GM19099 (cell line): Measurements from ENCODE around the gene TENM3.

Experiments used
- POLR2A ChIP-seq: IDR thresholded peaks from 3 replicates; pipeline ENCODE4 v1.6.1; 2011; ENCODE audit warnings: low read depth; ENCODE audit not compliant: insufficient read length; ENCODE audit errors: extremely low read depth

TENM3 gene

GRCh38 chr4:182257503-182257902 lies 14.3 kb downstream of the TENM3 start:
- no peak for TF ChIP-seq POLR2A

GRCh38 chr4:182258441-182259000 lies 15.3 kb downstream of the TENM3 start:
- no peak for TF ChIP-seq POLR2A

- no peak for TF ChIP-seq POLR2A
These were observed 18.5 kb downstream of the TENM3 start for GRCh38 chr4:182261651-182262223.

GRCh38 chr4:182263562-182263961 lies 20.4 kb downstream of the TENM3 start:
- no peak for TF ChIP-seq POLR2A

- no peak for TF ChIP-seq POLR2A
These were observed 21.0 kb downstream of the TENM3 start for GRCh38 chr4:182264139-182264752.

- no peak for TF ChIP-seq POLR2A
These were observed 22.7 kb downstream of the TENM3 start for GRCh38 chr4:182265881-182266280.

GRCh38 chr4:182267048-182267447 lies 23.8 kb downstream of the TENM3 start:
- no peak for TF ChIP-seq POLR2A

GRCh38 chr4:182268966-182269365 lies 25.8 kb downstream of the TENM3 start:
- no peak for TF ChIP-seq POLR2A

- TF ChIP-seq POLR2A: no peak
These were observed 28.5 kb downstream of the TENM3 start for GRCh38 chr4:182271731-182272130.

GRCh38 chr4:182272151-182272550 lies 28.9 kb downstream of the TENM3 start:
- TF ChIP-seq POLR2A: no peak

GRCh38 chr4:182273191-182273935 lies 30.2 kb downstream of the TENM3 start:
- TF ChIP-seq POLR2A: no peak

GRCh38 chr4:182276210-182277109 lies 33.3 kb downstream of the TENM3 start:
- no peak for TF ChIP-seq POLR2A

GRCh38 chr4:182277377-182277776 lies 34.2 kb downstream of the TENM3 start:
- no peak for TF ChIP-seq POLR2A

- no peak for TF ChIP-seq POLR2A
These were observed 35.5 kb downstream of the TENM3 start for GRCh38 chr4:182278729-182279128.

- TF ChIP-seq POLR2A: no peak
These were observed 37.4 kb downstream of the TENM3 start for GRCh38 chr4:182280436-182281111.

- no peak for TF ChIP-seq POLR2A
These were observed 42.8 kb downstream of the TENM3 start for GRCh38 chr4:182286035-182286434.
